GM12864 (cell line): ENCODE data around the gene MAPKAP1.
A peak's percentile ranks its signal among the peaks of the same experiment; 100 is the strongest.
"Not testable (repeated sequence)": the region's sequence is repeated elsewhere in the genome, so short reads cannot be mapped to it uniquely, and the experiment has no call there.

ENCODE experiments used
- DNase-seq: peaks from one replicate; pipeline ENCODE4 v3.0.0-alpha.2; 2011; ENCODE audit warnings: low read depth
- H3K4me3 ChIP-seq: 2 replicates; pipeline ENCODE4 v1.5.1; 2011; ENCODE audit warnings: mild to moderate bottlenecking, low read depth, low read length, control low read depth
- TF ChIP-seq, protein P1 (sequence below): IDR thresholded peaks from 2 replicates; pipeline ENCODE4 v1.5.1; 2011; ENCODE audit warnings: low read depth, mild to moderate bottlenecking, moderate library complexity, low read length, control low read depth, inconsistent platforms; ENCODE audit errors: missing control alignments

Gene MAPKAP1

DNA sequence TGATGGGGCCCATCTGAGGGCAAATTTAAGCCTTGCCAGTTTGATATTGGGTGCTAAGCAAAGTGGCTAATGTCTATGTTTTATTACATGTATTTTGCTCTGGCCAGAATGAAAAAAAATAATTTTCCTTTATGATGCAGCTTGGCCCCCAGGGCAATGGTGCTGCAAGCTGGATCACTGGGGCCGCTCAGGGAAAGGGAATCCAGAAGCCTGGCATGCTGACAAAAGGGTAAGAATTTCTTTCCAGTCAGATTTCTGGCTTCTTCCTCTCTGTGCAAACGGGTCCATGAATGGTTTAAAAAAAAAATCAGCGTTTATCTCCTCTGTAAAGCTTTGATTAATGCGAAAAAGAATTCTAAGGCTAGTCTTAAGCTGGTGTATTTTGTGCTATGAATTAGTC lies 138.4 kb downstream of the MAPKAP1 start:
- H3K4me3 ChIP-seq, result no peak overlapping the region
- TF ChIP-seq, protein P1, sequence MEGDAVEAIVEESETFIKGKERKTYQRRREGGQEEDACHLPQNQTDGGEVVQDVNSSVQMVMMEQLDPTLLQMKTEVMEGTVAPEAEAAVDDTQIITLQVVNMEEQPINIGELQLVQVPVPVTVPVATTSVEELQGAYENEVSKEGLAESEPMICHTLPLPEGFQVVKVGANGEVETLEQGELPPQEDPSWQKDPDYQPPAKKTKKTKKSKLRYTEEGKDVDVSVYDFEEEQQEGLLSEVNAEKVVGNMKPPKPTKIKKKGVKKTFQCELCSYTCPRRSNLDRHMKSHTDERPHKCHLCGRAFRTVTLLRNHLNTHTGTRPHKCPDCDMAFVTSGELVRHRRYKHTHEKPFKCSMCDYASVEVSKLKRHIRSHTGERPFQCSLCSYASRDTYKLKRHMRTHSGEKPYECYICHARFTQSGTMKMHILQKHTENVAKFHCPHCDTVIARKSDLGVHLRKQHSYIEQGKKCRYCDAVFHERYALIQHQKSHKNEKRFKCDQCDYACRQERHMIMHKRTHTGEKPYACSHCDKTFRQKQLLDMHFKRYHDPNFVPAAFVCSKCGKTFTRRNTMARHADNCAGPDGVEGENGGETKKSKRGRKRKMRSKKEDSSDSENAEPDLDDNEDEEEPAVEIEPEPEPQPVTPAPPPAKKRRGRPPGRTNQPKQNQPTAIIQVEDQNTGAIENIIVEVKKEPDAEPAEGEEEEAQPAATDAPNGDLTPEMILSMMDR, result no peak
- DNase-seq, result no peak

DNA sequence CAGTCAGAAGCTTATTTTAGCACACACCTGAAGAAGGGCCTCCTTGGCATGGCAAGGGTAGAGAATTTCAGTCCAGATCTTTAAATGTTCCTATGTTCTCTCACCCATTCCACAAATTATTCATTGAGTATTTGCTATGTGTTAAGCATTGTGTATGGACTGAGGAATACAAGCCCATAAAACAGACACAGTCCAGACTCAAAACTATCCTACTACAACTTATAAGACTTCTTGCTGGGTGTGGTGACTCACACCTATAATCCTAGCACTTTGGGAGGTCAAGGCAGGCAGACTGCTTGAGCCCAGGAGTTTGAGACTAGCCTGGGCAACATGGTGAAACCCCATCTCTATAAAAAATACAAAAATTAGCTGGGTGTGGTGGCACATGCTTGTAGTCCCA lies 141.0 kb downstream of the MAPKAP1 start:
- DNase-seq, H3K4me3 ChIP-seq: not testable (repeated sequence)

DNA sequence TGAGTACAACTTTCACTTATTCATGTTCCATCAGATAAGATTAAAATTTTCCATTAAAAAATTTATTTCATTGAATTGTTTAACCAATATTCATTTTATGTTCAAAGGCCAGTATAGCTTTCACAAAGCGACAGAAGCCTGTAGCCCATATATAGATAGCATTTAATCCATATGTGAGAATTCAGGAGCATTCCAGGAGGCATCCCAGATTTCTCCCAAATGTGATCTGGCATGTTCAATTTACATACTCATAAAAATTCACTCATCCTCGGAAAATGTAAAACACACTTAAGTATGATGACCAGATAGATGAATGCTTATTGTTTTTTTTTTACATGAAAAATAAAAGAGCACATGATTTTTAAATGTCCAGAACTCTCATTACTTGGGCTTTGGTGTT lies 141.9 kb downstream of the MAPKAP1 start:
- DNase-seq, result no peak
- no peak overlapping the region for H3K4me3 ChIP-seq
- TF ChIP-seq, protein P1, result no peak

DNA sequence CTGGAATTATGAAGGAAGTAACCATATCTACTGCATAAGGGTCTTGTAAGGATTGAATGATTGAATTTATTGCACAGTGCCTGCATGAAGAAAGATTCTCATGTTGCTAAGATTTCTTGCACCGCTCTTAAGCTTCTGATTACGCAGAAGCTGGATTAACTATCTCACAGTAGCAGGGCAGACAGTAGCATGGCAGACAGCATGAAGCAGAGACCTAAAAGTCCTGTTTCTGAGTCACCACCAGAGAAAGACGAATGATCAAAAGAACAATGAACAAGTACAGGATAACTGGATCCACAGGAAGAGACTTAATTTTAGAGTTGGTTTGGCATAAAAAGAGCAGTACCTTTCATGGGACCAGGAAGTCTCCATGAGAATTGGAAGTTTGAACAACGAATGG lies 142.4 kb downstream of the MAPKAP1 start:
- DNase-seq, result no peak
- no peak overlapping the region for H3K4me3 ChIP-seq
- TF ChIP-seq, protein P1, result no peak

DNA sequence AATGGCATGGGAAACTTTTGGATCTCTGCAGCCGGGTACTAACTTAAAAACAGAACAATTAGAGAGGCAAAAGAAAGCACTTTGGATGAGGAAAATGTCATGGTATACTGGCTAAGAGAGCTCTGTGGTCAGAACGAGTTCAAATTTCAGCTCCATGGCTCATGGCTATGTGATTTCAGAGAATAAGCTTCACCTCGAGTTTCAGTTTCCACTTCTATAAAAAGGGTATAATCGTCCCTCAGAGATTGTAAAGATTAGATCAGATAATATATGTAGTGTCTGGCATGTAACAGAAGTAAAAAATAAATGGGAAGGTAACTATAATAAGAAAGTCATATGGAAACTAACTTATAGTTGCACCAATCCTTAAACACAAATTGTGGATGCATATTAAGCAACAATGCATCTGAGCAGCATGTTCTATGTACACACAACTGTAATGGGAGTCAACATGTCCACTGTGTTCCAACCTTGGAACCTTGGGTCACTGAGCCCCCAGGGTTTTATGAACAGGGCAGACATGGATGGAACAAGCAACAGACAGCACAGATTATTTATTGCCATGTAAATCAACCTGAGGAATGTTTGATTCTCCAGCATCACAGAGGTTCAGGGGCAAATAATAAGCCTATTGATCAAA lies 145.4 kb downstream of the MAPKAP1 start:
- TF ChIP-seq, protein P1, result no peak
- DNase-seq, result peak; percentile 10

DNA sequence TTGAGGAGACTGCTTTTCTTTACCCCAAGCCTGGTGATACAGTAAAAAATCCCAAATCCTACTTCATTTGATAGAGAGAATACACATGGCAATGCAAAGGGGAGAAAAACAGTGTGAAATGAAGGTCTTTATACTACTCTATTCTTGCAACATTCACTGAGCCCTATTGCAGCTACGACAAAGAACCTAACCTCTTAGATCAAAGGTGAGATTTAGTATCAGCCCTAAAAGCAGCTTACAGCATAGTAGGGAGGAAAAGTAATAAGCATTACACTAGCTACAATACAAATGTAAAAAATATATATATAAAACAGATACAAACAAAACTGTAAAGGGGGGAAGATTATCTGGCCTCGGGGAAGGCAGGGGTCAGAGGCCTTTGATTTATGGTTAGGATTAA lies 147.1 kb downstream of the MAPKAP1 start:
- no peak overlapping the region for H3K4me3 ChIP-seq
- DNase-seq, result no peak

More for the DNA sequence above, 145.4 kb downstream of the MAPKAP1 start:
- no peak overlapping the region for H3K4me3 ChIP-seq

DNA sequence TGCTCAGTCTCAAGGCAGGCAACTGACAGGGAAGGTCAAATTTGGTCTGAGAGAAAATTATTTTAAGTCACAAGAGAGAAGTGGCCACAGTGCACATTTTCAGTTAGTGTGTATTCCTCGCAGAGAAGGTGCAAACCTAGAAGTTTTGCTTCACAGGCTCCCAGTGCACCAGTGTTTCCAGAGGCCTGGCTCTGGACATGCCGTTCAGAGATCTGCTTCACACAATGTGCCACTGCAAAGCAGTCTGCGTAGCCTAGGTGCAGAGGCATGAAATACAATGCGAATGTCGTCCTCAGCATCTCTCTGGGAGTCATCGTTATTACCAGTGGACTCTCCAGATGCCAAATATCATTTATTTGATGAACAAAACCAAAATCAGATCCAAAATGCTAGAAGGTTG lies 147.8 kb downstream of the MAPKAP1 start:
- TF ChIP-seq, protein P1, result no peak
- DNase-seq, result no peak

More for the DNA sequence above, 147.1 kb downstream of the MAPKAP1 start:
- TF ChIP-seq, protein P1, result no peak

More for the DNA sequence above, 147.8 kb downstream of the MAPKAP1 start:
- H3K4me3 ChIP-seq, result no peak overlapping the region
